A673 (cell line): ENCODE measurements around the gene ALDH16A1.

Experiments used
- EZH2 ChIP-seq: fragments of 200-600 bp; sonication (generic); IDR thresholded peaks from 2 replicates; pipeline ENCODE4 v1.6.1; 2017; ENCODE audit warnings: borderline replicate concordance, low read depth, mild to moderate bottlenecking, mixed read lengths, antibody characterized with exemption, low read length; ENCODE audit not compliant: poor library complexity, severe bottlenecking
- TF ChIP-seq, protein P1 (sequence below): fragments of 300-800, 200-600 bp; sonication (generic); conservative IDR thresholded peaks from 2 replicates; pipeline ENCODE4 v1.5.1; 2017; ENCODE audit warnings: low read depth, mild to moderate bottlenecking, antibody characterized with exemption, low read length, moderate library complexity, mixed read lengths

- TF ChIP-seq, protein P1, sequence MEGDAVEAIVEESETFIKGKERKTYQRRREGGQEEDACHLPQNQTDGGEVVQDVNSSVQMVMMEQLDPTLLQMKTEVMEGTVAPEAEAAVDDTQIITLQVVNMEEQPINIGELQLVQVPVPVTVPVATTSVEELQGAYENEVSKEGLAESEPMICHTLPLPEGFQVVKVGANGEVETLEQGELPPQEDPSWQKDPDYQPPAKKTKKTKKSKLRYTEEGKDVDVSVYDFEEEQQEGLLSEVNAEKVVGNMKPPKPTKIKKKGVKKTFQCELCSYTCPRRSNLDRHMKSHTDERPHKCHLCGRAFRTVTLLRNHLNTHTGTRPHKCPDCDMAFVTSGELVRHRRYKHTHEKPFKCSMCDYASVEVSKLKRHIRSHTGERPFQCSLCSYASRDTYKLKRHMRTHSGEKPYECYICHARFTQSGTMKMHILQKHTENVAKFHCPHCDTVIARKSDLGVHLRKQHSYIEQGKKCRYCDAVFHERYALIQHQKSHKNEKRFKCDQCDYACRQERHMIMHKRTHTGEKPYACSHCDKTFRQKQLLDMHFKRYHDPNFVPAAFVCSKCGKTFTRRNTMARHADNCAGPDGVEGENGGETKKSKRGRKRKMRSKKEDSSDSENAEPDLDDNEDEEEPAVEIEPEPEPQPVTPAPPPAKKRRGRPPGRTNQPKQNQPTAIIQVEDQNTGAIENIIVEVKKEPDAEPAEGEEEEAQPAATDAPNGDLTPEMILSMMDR = no peak
- no peak for TF ChIP-seq EZH2
These were observed 21.7 kb upstream of the ALDH16A1 start for GRCh38 chr19:49431330-49431749.
